Osteoblast (primary cell): ENCODE data around the gene ZDHHC14. TPM values are rescaled to one million over a fixed set of nuclear protein-coding genes. Genes with fewer than 3 reads are reported as not detected.
A peak's percentile ranks its signal among the peaks of the same experiment; 100 is the strongest.

ENCODE experiments used
- DNase-seq: peaks from one replicate; pipeline ENCODE4 v3.0.0; 2011; ENCODE audit warnings: low spot score, mixed read lengths; ENCODE audit not compliant: insufficient read length; ENCODE audit errors: missing footprints
- H2AFZ ChIP-seq: 2 replicates; pipeline ENCODE4 v1.6.0; 2011; ENCODE audit warnings: mild to moderate bottlenecking, low read length
- H3K27ac ChIP-seq: 2 replicates; pipeline ENCODE4 v1.5.1; 2011; ENCODE audit warnings: mild to moderate bottlenecking, low read depth, low read length, moderate library complexity
- H3K27me3 ChIP-seq: 2 replicates; pipeline ENCODE4 v1.6.0; 2012; ENCODE audit warnings: mild to moderate bottlenecking, control low read depth, inconsistent platforms, low read length, moderate library complexity; ENCODE audit not compliant: insufficient read depth
- H3K36me3 ChIP-seq: 2 replicates; pipeline ENCODE4 v1.5.1; 2011; ENCODE audit warnings: mild to moderate bottlenecking, low read length, control low read depth, moderate library complexity; ENCODE audit not compliant: insufficient read depth
- H3K4me1 ChIP-seq: 2 replicates; pipeline ENCODE4 v1.5.1; 2011; ENCODE audit warnings: mild to moderate bottlenecking, low read length, control low read depth, moderate library complexity; ENCODE audit not compliant: insufficient read depth
- H3K4me2 ChIP-seq: 2 replicates; pipeline ENCODE4 v1.6.0; 2011; ENCODE audit warnings: mild to moderate bottlenecking, low read length; ENCODE audit not compliant: insufficient read depth
- H3K4me3 ChIP-seq: fragments of 200-600 bp; sonication (generic); 3 replicates; pipeline ENCODE4 v1.5.1; 2012; ENCODE audit warnings: mild to moderate bottlenecking, low read length, inconsistent platforms; ENCODE audit not compliant: insufficient read depth
- H3K79me2 ChIP-seq: 2 replicates; pipeline ENCODE4 v1.6.0; 2012; ENCODE audit warnings: mild to moderate bottlenecking, low read length, control low read depth, inconsistent platforms; ENCODE audit not compliant: insufficient read depth
- H3K9me3 ChIP-seq: 2 replicates; pipeline ENCODE4 v1.5.1; 2011; ENCODE audit warnings: low read depth, low read length, control low read depth
- H4K20me1 ChIP-seq: 2 replicates; pipeline ENCODE4 v1.6.0; 2012; ENCODE audit warnings: mild to moderate bottlenecking, low read length, control low read depth; ENCODE audit not compliant: insufficient read depth
- total RNA-seq: library from RNA; depleted of rRNA; stranded (reverse); fragments of >200 nt; gene quantifications from 2 replicates; pipeline ENCODE4 v1.2.3, GENCODE V29; 2012
- TF ChIP-seq, protein P1 (sequence below): IDR thresholded peaks from 2 replicates; pipeline ENCODE4 v1.5.1; 2011; ENCODE audit warnings: mild to moderate bottlenecking, low read depth, low read length, moderate library complexity; ENCODE audit errors: extremely low read depth

Gene ZDHHC14
- total RNA-seq, 1 donor, result 1.4 TPM

DNA sequence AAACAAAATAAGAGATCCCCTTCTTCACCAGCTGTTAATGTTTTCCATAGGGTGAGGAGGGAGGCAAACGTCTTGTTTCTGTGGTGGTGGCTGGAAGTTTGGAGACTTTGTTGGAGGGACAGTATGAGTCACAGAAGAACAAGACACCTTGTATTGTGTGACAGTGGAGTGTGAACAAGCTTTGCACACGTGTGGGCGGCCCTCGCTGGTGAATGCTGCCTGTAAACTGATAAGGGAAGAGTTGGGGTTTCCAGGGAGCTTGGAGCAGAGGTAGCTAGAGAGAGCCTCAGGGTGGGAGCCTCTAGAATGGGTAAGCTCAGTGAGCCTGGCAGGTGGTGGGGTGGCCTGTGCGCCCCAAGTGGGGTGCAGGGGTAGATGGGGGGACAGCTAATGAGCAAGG is 78.3 kb downstream of the ZDHHC14 start:
- no peaks in the 10 kb centered on the region for H3K4me1 ChIP-seq
- no peak for DNase-seq
- no peak overlapping the region for H3K4me3 ChIP-seq
- H3K27ac ChIP-seq, result no peak overlapping the region
- no peak overlapping the region for H2AFZ ChIP-seq
- H3K36me3 ChIP-seq, result no peaks in the 10 kb centered on the region
- peaks cover 2% of the 10 kb centered on the region for H4K20me1 ChIP-seq
- TF ChIP-seq, protein P1, sequence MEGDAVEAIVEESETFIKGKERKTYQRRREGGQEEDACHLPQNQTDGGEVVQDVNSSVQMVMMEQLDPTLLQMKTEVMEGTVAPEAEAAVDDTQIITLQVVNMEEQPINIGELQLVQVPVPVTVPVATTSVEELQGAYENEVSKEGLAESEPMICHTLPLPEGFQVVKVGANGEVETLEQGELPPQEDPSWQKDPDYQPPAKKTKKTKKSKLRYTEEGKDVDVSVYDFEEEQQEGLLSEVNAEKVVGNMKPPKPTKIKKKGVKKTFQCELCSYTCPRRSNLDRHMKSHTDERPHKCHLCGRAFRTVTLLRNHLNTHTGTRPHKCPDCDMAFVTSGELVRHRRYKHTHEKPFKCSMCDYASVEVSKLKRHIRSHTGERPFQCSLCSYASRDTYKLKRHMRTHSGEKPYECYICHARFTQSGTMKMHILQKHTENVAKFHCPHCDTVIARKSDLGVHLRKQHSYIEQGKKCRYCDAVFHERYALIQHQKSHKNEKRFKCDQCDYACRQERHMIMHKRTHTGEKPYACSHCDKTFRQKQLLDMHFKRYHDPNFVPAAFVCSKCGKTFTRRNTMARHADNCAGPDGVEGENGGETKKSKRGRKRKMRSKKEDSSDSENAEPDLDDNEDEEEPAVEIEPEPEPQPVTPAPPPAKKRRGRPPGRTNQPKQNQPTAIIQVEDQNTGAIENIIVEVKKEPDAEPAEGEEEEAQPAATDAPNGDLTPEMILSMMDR, result no peak
- no peaks in the 10 kb centered on the region for H3K79me2 ChIP-seq
- no peaks in the 10 kb centered on the region for H3K9me3 ChIP-seq
- no peaks in the 10 kb centered on the region for H3K27me3 ChIP-seq
- no peak overlapping the region for H3K4me2 ChIP-seq

DNA sequence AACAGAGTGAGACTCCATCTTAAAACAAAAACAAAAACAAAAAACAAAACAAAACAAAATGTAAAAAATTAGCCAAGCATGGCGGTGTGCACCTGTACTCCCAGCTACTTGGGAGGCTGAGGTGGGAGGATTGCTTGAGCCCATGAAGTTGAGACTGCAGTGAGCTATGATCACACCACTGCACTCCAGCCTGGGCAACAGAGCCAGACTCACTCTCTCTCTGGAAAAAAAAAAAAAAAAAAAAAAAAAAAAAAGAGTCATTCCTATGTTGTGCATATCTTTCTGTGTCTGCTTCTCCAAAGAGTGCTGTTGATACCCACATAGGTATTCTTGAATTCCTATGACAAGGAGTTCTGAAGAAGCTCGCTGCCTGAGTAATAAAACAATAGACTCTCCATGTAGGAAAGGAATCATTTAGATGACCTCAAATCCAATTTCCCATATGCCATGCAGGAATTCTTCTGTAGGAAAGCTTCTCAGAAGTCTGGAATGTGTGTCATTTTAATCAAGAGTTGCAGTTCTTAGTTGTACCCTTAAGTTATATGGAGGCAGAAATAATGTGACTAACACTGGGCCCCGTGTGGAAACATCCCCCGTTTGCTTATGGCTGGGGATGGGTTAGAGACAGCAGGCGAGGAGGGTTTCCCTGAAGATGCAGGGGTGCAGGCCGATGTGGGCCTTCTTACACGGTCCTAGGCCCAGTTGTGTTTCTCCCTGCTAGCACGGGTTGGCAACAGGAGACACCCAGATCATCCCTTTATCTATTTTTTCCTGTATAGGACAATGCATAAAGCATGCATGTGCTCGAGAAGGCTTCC is 79.4 kb downstream of the ZDHHC14 start:
- TF ChIP-seq, protein P1, result no peak
- Histone ChIP-seq H3K4me1 (no peaks in the 10 kb centered on the region), H3K4me2 (no peak overlapping the region), H3K36me3 (no peaks in the 10 kb centered on the region), H3K9me3 (no peaks in the 10 kb centered on the region), H2AFZ (no peak overlapping the region), H4K20me1 (peaks cover 2% of the 10 kb centered on the region), H3K79me2 (no peaks in the 10 kb centered on the region), H3K4me3 (no peak overlapping the region), H3K27ac (no peak overlapping the region), H3K27me3 (no peaks in the 10 kb centered on the region)
- DNase-seq, result no peak

DNA sequence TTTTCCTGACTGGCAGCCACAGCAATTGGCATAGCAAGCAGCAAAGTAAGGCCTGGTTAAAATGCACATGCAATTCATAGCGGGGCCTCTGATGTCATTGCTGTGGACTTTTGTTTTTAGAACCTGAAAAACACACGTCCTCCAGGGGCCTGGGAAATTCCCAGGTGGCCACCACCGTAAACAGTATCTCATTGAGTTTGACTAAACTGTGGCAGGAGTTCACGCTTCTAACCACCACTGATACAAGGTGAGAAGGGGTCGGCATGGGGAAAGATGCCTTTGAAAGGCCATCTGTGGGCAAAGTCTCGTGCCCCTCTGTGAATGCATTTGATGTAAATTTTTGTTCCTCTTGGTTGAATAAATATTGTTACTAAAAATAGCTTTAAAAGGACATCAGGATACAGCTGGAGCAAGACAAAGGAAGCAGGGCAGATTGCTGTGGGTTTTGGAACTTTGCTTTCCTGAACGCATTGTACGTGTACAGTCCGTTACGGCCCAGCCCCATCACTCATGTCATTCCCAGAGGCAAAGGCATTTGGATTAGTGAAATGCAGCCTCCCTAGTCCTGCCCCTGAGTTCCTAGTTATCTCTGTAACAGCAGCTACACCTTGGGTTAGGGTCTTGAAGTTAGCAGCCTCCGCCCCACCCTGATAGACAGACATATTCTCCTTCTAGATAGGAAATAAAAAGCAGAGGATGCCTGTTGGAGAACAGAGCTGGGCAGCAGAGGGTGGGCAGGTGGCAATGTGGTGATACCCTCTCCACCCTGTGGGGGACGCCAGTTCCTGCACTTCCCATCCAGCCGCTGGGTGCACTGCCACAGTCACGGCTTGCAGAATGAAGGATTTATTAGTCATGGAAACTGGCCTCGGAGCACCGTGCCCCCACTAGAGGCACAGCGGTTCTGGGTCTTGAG is 80.3 kb downstream of the ZDHHC14 start:
- no peaks in the 10 kb centered on the region for H3K27me3 ChIP-seq
- H3K4me2 ChIP-seq, result no peak overlapping the region
- DNase-seq, result peak; percentile 80

More for the DNA sequence above, 80.3 kb downstream of the ZDHHC14 start:
- Histone ChIP-seq H3K27ac (no peak overlapping the region), H3K79me2 (no peaks in the 10 kb centered on the region), H2AFZ (no peak overlapping the region), H3K9me3 (no peaks in the 10 kb centered on the region), H4K20me1 (peaks cover 2% of the 10 kb centered on the region), H3K4me1 (no peaks in the 10 kb centered on the region), H3K4me3 (no peak overlapping the region), H3K36me3 (no peaks in the 10 kb centered on the region)
- TF ChIP-seq, protein P1, result no peak
